ENCODE data around the gene TNP2. TPM values are rescaled to one million over a fixed set of nuclear protein-coding genes. Genes with fewer than 3 reads are reported as not detected.
"Not testable (repeated sequence)": the region's sequence is repeated elsewhere in the genome, so short reads cannot be mapped to it uniquely, and the experiment has no call there.

Gene TNP2
- total RNA-seq, 1 donor from 2014 or later: not detected

- no peaks in the 10 kb centered on the region for H3K27me3 Mint-ChIP-seq
- H3K36me3 Mint-ChIP-seq: no peaks in the 10 kb centered on the region
- H3K27ac Mint-ChIP-seq: no peak overlapping the region
- peaks cover 30% of the 10 kb centered on the region for H3K4me1 Mint-ChIP-seq (ENCODE audit: unreplicated experiment)
- no peak for DNase-seq (ENCODE audit: extremely low spot score, unreplicated experiment)
- TF ChIP-seq CTCF (conservative IDR thresholded peaks at IDR 0.05): no peak
- H3K9me3 Mint-ChIP-seq: peaks cover 7% of the 10 kb centered on the region
- no peak overlapping the region for H3K4me3 Mint-ChIP-seq
These were observed 23.1 kb upstream of the TNP2 start for GRCh38 chr16:11292076-11292748.

DNA sequence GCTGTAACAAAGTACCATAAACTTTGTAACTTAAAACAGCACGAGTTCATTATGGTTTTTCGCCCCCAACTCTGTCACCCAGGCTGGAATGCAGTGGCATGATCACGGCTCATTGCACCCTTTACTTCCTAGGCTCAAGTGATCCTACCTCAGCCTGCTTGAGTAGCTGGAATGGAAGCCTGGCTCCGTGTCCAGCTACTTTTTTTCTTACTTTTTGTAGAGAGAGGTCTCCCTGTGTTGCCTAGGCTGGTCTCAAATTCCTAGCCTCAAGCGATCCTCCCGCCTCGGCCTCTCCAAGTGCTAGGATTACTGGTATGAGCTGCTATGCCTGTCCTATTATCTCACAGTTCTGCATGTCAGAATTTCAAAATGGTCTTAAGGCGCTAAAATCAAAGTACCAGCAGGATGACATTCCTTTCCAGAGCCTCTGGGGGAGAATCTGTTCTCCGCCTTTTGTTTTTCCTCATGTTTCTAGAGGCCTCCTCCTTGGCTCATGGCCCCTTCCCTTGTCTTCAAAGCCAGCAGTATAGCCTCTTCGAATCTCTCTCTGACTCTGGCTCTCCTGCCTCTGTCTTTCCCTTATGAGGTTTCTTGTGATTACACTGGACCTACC lies 22.1 kb upstream of the TNP2 start:
- Mint-ChIP-seq H3K27me3 (no peaks in the 10 kb centered on the region), H3K9me3 (peaks cover 7% of the 10 kb centered on the region), H3K4me3 (no peak overlapping the region), H3K4me1 (ENCODE audit: unreplicated experiment) (peaks cover 21% of the 10 kb centered on the region), H3K27ac (peak overlapping the region; percentile 33), H3K36me3 (no peaks in the 10 kb centered on the region)
- no peak for TF ChIP-seq CTCF (conservative IDR thresholded peaks at IDR 0.05)
- DNase-seq (ENCODE audit: extremely low spot score, unreplicated experiment): no peak

GRCh38 chr16:11290102-11290893 lies 21.2 kb upstream of the TNP2 start:
- TF ChIP-seq CTCF (conservative IDR thresholded peaks at IDR 0.05): no peak
- no peak for DNase-seq (ENCODE audit: extremely low spot score, unreplicated experiment)
- no peaks in the 10 kb centered on the region for H3K36me3 Mint-ChIP-seq
- H3K27me3 Mint-ChIP-seq: no peaks in the 10 kb centered on the region
- peaks cover 27% of the 10 kb centered on the region for H3K4me1 Mint-ChIP-seq (ENCODE audit: unreplicated experiment)
- no peak overlapping the region for H3K27ac Mint-ChIP-seq
- peaks cover 7% of the 10 kb centered on the region for H3K9me3 Mint-ChIP-seq
- H3K4me3 Mint-ChIP-seq: no peak overlapping the region

DNA sequence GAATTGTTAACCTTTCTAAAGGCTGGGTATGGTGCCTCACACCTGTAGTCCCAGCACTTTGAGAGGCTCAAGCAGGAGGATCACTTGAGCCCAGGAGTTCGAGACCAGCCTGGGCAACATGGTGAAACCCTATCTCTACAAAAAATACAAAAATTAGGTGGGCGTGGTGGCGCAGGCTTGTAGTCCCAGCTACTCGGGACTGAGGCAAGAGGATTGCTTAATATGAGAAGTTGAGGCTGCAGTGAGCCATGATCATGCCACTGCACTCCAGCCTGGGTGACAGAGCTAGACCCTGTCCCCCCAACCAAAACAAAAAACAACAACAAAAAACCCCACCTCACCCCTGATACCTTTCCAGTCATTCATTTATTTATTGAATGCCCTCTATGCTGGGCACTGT lies 20.6 kb upstream of the TNP2 start:
- not testable (repeated sequence) for H3K27me3 Mint-ChIP-seq; DNase-seq (ENCODE audit: extremely low spot score, unreplicated experiment); H3K9me3 Mint-ChIP-seq; H3K36me3 Mint-ChIP-seq; H3K4me3 Mint-ChIP-seq; H3K27ac Mint-ChIP-seq
- peaks cover 25% of the 10 kb centered on the region for H3K4me1 Mint-ChIP-seq (ENCODE audit: unreplicated experiment)

DNA sequence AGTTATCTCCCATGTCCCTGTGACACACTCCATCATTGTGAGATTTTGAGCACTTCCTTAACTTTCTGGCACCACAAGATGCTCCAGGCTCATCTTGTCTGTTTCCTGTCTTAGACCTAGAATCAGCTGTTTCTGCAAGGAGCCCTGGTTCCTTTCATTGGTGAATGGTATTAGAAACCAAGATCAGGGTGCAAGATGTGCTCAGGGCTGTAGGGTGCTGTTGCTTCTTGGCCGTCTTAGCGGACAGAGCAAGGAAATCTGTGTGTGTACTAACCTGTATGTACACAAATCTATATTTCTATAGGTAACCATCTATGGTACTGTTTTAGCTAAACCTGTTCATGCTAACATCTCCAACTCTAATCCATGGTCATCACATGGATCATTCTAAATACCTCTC lies 20.1 kb upstream of the TNP2 start:
- Mint-ChIP-seq H3K4me3 (no peak overlapping the region), H3K36me3 (no peaks in the 10 kb centered on the region), H3K9me3 (peaks cover 7% of the 10 kb centered on the region), H3K27me3 (no peaks in the 10 kb centered on the region), H3K27ac (no peak overlapping the region), H3K4me1 (ENCODE audit: unreplicated experiment) (peaks cover 25% of the 10 kb centered on the region)
- no peak for TF ChIP-seq CTCF (conservative IDR thresholded peaks at IDR 0.05)
- no peak for DNase-seq (ENCODE audit: extremely low spot score, unreplicated experiment)

DNA sequence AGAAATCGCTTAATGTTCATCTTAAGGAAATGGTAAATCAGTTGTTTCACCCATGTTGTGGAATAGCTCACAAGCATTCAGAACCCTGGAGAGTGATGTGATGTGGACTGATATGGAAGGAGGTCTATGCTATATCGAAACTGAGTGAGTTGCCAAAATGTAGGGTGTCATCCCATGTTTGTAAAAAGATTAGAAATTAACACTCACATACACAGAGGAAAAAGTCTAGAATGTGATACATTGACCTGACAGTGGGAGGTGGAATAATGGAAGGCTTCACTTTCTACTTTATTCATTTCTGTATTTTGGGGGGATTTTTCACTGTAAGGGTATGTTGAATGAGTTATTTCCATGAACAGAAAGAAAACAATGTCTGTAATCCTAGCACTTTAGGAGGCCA lies 16.7 kb upstream of the TNP2 start:
- DNase-seq (ENCODE audit: extremely low spot score, unreplicated experiment): no peak
- Mint-ChIP-seq H3K4me1 (ENCODE audit: unreplicated experiment) (peaks cover 12% of the 10 kb centered on the region), H3K9me3 (peaks cover 7% of the 10 kb centered on the region), H3K27ac (no peak overlapping the region), H3K36me3 (no peaks in the 10 kb centered on the region), H3K27me3 (no peaks in the 10 kb centered on the region), H3K4me3 (no peak overlapping the region)
- no peak for TF ChIP-seq CTCF (conservative IDR thresholded peaks at IDR 0.05)
